ENCODE data around the gene CNTRL.

DNA sequence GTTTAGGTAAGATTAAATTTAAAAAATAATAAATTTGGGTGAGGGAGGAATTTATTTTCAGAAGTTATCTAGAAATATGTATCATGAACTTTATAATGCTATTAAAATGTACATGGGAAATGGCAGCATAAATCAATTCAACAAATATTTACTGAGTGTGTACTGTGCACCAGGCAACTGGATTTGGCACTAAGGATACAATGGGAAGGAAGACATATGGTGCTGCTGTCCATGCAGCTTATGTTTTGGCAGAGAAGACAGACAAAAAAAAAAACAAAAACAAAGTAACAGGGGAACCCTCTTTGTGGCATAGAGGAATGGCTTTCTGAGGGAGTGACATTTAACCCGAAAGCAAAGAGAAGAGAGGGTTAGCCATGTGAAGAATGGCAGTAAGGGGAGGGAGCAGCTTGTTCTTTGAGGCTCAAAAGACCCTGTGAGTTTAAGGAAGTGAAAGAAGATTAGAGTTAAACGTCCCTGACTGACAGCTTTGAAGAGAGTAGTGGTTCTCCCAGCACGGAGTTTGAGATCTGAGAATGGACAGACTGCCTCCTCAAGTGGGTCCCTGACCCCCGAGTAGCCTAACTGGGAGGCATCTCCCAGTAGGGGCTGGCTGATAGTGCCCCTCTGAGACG is 23.9 kb downstream of the CNTRL start:
- TF ChIP-seq TEAD4 (IDR thresholded peaks at IDR 0.05; ENCODE audit: low read depth, low read length) (no peak), CTCF (IDR thresholded peaks at IDR 0.05; ENCODE audit: control extremely low read depth in 1 of 3, insufficient read depth in 1 of 3, low read depth in 1 of 3, low read length in 3 of 3) (no peak), JUND (IDR thresholded peaks at IDR 0.05; ENCODE audit: low read length) (no peak), GABPA (IDR thresholded peaks at IDR 0.05; ENCODE audit: borderline replicate concordance, insufficient read depth, low read length) (no peak), SP2 (IDR thresholded peaks at IDR 0.05; ENCODE audit: low read length) (no peak), EZH2 (IDR thresholded peaks at IDR 0.05; ENCODE audit: low read depth, low read length, severe bottlenecking) (no peak)
